ENCODE data around the gene CERS6. TPM values are rescaled to one million over a fixed set of nuclear protein-coding genes. Genes with fewer than 3 reads are reported as not detected.

Gene CERS6
- total RNA-seq, 1 donor from 2014 or later: 36.4 TPM

GRCh38 chr2:168804214-168804613 is 348.1 kb downstream of the CERS6 start:
- peaks cover 25% of the 10 kb centered on the region for H3K4me1 Mint-ChIP-seq (ENCODE audit: unreplicated experiment)
- H3K4me3 Mint-ChIP-seq (ENCODE audit: unreplicated experiment): no peak overlapping the region
- no peaks in the 10 kb centered on the region for H3K36me3 Mint-ChIP-seq (ENCODE audit: low read depth, unreplicated experiment)
- TF ChIP-seq CTCF (IDR thresholded peaks at IDR 0.05; ENCODE audit: unreplicated experiment): no peak
- no peaks in the 10 kb centered on the region for H3K9me3 Mint-ChIP-seq (ENCODE audit: unreplicated experiment)
- no peak for DNase-seq (ENCODE audit: low spot score)
- no peaks in the 10 kb centered on the region for H3K27me3 Mint-ChIP-seq (ENCODE audit: unreplicated experiment)
- no peak overlapping the region for H3K27ac Mint-ChIP-seq (ENCODE audit: unreplicated experiment)

GRCh38 chr2:168805615-168806014 is 349.5 kb downstream of the CERS6 start:
- H3K9me3 Mint-ChIP-seq (ENCODE audit: unreplicated experiment): no peaks in the 10 kb centered on the region
- TF ChIP-seq CTCF (IDR thresholded peaks at IDR 0.05; ENCODE audit: unreplicated experiment): no peak
- H3K27me3 Mint-ChIP-seq (ENCODE audit: unreplicated experiment): no peaks in the 10 kb centered on the region
- no peak overlapping the region for H3K27ac Mint-ChIP-seq (ENCODE audit: unreplicated experiment)
- peaks cover 18% of the 10 kb centered on the region for H3K4me1 Mint-ChIP-seq (ENCODE audit: unreplicated experiment)
- H3K4me3 Mint-ChIP-seq (ENCODE audit: unreplicated experiment): no peak overlapping the region
- no peaks in the 10 kb centered on the region for H3K36me3 Mint-ChIP-seq (ENCODE audit: low read depth, unreplicated experiment)
- no peak for DNase-seq (ENCODE audit: low spot score)

- H3K4me1 Mint-ChIP-seq (ENCODE audit: unreplicated experiment): peaks cover 13% of the 10 kb centered on the region
- H3K4me3 Mint-ChIP-seq (ENCODE audit: unreplicated experiment): no peak overlapping the region
- H3K36me3 Mint-ChIP-seq (ENCODE audit: low read depth, unreplicated experiment): no peaks in the 10 kb centered on the region
- no peak for DNase-seq (ENCODE audit: low spot score)
- H3K27ac Mint-ChIP-seq (ENCODE audit: unreplicated experiment): no peak overlapping the region
- no peaks in the 10 kb centered on the region for H3K27me3 Mint-ChIP-seq (ENCODE audit: unreplicated experiment)
- no peaks in the 10 kb centered on the region for H3K9me3 Mint-ChIP-seq (ENCODE audit: unreplicated experiment)
- no peak for TF ChIP-seq CTCF (IDR thresholded peaks at IDR 0.05; ENCODE audit: unreplicated experiment)
These were observed 353.5 kb downstream of the CERS6 start for GRCh38 chr2:168809537-168809936.

- no peak for DNase-seq (ENCODE audit: low spot score)
- Mint-ChIP-seq H3K4me3 (ENCODE audit: unreplicated experiment) (no peak overlapping the region), H3K9me3 (ENCODE audit: unreplicated experiment) (no peaks in the 10 kb centered on the region), H3K27me3 (ENCODE audit: unreplicated experiment) (no peaks in the 10 kb centered on the region), H3K27ac (ENCODE audit: unreplicated experiment) (no peak overlapping the region), H3K4me1 (ENCODE audit: unreplicated experiment) (peaks cover 13% of the 10 kb centered on the region), H3K36me3 (ENCODE audit: low read depth, unreplicated experiment) (no peaks in the 10 kb centered on the region)
- TF ChIP-seq CTCF (IDR thresholded peaks at IDR 0.05; ENCODE audit: unreplicated experiment): no peak
These were observed 354.2 kb downstream of the CERS6 start for GRCh38 chr2:168810235-168810634.

GRCh38 chr2:168811696-168812095 is 355.6 kb downstream of the CERS6 start:
- no peak overlapping the region for H3K27ac Mint-ChIP-seq (ENCODE audit: unreplicated experiment)
- H3K4me1 Mint-ChIP-seq (ENCODE audit: unreplicated experiment): peaks cover 22% of the 10 kb centered on the region
- no peak overlapping the region for H3K4me3 Mint-ChIP-seq (ENCODE audit: unreplicated experiment)
- no peaks in the 10 kb centered on the region for H3K9me3 Mint-ChIP-seq (ENCODE audit: unreplicated experiment)
- no peaks in the 10 kb centered on the region for H3K36me3 Mint-ChIP-seq (ENCODE audit: low read depth, unreplicated experiment)
- no peaks in the 10 kb centered on the region for H3K27me3 Mint-ChIP-seq (ENCODE audit: unreplicated experiment)
- no peak for TF ChIP-seq CTCF (IDR thresholded peaks at IDR 0.05; ENCODE audit: unreplicated experiment)
- no peak for DNase-seq (ENCODE audit: low spot score)

Data from endothelial cell (in vitro differentiated cells).